Breast epithelium (tissue), 3 donors: Measurements from ENCODE around the gene BACH2.

Experiments
- POLR2AphosphoS5 ChIP-seq, 3 donors: sonication (generic); formaldehyde crosslinking; IDR thresholded peaks; one replicate each; pipeline ENCODE4 v1.6.1; 2017; ENCODE audit warnings: antibody characterized with exemption in 3 of 3
- TF ChIP-seq, protein P1 (sequence below), 3 donors: fragments of 450-650 bp; IDR thresholded peaks; one replicate each; pipeline ENCODE4 v1.5.1; 2016 to 2017; ENCODE audit warnings: antibody characterized with exemption in 3 of 3, mild to moderate bottlenecking in 3 of 3, moderate library complexity in 3 of 3

DNA sequence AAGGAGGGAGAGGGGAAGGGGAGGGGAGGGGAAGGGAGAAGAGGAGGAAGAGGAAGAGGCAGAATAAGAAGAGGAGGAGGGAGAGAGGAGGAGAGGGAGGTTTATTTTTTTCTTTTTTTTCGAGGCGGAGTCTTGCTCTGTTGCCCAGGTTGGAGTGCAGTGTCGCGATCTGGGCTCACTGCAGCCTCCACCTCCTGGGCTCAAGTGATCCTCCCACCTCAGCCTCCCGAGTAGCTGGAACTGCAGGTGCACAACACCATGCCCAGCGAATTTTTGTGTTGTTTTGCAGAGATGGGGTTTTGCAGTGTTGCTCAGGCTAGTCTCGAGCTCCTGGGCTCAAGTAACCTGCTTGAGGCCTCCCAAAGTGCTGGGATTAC, 408.5 kb downstream of the BACH2 start:
- TF ChIP-seq, protein P1, sequence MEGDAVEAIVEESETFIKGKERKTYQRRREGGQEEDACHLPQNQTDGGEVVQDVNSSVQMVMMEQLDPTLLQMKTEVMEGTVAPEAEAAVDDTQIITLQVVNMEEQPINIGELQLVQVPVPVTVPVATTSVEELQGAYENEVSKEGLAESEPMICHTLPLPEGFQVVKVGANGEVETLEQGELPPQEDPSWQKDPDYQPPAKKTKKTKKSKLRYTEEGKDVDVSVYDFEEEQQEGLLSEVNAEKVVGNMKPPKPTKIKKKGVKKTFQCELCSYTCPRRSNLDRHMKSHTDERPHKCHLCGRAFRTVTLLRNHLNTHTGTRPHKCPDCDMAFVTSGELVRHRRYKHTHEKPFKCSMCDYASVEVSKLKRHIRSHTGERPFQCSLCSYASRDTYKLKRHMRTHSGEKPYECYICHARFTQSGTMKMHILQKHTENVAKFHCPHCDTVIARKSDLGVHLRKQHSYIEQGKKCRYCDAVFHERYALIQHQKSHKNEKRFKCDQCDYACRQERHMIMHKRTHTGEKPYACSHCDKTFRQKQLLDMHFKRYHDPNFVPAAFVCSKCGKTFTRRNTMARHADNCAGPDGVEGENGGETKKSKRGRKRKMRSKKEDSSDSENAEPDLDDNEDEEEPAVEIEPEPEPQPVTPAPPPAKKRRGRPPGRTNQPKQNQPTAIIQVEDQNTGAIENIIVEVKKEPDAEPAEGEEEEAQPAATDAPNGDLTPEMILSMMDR (IDR thresholded peaks at IDR 0.05): no peak
- no peak for TF ChIP-seq POLR2AphosphoS5 (IDR thresholded peaks at IDR 0.05)
